GM19324 (cell line): ENCODE data around the gene MAGI3.
"Not testable (repeated sequence)": the region's sequence is repeated elsewhere in the genome, so short reads cannot be mapped to it uniquely, and the experiment has no call there.

Experiments used
- ATAC-seq: cut with Tn5 transposase; IDR thresholded peaks from one replicate; pipeline ENCODE4 v1.9.1; 2021; ENCODE audit warnings: mild to moderate bottlenecking, moderate library complexity; ENCODE audit not compliant: unreplicated experiment, low FRiP score

The MAGI3 gene

DNA sequence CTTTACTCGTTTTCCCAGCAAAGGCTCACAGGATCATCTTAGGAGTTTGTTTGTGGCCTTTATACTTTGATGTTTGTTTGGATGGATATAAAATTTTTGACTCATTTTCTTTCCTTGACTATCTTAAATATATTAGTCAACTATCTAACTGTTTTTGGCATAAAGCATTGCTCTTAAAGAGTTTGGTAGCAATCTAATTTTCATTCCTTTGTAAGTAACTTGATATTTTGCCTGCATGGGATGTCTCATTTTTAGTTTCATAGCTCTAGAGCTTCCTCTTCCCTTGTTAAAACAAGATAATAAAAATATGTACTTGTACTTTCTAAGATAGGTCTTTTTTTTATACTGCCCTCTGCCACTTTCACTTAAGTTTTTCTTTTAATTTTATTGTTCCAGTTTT is 161.9 kb downstream of the MAGI3 start:
- no peak for ATAC-seq

GRCh38 chr1:113557187-113557586 is 166.9 kb downstream of the MAGI3 start:
- ATAC-seq, result no peak

DNA sequence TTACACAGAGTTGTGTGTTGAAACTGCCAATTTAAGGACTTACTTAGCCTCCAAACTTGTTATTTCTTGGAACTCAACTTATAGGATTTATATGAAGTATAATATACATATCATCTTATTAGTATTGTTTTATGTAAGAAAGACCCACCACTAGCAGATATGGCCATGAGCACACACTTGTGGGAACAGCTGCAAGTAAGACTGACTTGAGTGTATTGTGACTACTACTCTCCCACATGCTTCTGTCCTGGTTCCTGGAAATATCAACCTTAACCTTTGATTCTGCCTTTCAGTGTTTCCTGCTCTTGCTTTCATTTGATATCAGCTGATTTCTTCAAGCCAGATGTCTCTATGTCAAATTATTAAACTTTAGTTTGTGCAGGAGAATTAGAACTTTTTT is 175.3 kb downstream of the MAGI3 start:
- ATAC-seq, result no peak

GRCh38 chr1:113567427-113567826 is 177.1 kb downstream of the MAGI3 start:
- ATAC-seq, result no peak

DNA sequence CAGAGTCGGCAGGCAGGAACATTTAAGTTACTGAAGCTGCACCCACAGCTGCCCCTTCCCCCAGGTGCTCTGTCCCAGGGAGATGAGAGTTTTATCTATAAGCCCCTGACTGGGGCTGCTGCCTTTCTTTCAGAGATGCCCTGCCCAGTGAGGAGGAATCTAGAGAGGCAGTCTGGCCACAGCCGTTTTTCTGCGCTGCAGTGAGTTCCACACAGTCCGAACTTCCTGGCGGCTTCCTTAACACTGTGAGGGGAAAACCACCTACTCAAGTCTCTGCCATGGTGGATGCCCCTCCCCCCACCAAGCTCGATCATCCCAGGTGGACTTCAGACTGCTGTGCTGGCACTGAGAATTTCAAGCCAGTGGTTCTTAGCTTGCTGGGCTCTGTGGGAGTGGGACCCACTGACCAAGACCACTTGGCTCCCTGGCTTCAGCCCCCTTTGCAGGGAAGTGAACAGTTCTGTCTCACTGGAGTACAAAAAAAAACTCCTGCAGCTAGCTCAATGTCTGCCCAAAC is 185.5 kb downstream of the MAGI3 start:
- not testable (repeated sequence) for ATAC-seq

DNA sequence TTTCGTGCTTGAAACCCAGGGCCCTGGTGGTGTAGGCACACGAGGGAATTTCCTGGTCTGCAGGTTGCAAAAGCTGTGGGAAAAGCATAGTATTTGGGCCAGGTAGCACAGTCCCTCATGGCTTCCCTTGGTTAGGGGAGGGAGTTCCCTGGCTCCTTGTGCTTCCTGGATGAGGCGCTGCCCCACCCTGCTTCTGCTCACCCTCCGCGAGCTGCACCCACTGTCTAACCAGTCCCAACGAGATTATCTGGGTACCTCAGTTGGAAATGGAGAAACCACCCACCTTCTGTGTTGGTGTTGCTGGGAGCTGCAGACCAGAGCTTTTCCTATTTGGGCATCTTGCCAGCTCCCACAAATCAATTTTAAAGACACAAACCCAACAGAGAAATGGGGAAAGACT is 186.0 kb downstream of the MAGI3 start:
- ATAC-seq, result no peak

DNA sequence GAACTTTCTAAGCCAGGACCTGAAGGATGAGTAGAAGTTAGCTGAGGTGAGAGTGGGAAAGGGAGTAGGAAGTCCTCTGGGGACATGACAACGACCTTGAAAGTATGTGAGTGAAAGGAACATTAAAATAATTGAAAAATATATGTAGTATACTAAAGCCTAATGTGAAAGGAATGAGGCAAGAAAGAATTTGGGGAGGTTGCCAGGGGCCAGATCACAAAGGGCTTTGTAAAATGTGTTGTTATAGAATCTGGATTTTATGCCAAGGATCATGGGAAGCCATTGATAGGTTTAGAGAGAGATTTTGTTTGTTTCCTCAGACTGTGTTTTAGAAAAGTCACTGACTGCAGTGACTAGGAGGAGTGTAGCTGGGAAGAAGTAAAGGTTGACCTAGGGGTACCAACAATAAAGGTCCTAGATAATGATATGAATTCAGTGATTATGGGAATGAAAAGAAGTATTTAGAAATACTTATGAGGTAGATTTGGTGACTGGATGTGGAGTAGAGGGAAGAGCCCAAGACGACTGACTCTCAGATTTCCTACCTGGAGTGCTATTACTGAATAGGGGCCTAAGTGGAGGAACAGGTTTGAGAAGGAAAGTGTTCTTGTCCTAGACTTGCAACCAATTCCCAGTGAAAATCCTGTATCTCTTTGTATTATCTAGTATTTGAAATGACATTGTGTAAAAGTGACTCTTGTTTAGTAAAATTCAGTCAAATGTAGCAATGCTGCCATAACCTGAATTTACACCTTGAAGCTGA is 189.1 kb downstream of the MAGI3 start:
- no peak for ATAC-seq

DNA sequence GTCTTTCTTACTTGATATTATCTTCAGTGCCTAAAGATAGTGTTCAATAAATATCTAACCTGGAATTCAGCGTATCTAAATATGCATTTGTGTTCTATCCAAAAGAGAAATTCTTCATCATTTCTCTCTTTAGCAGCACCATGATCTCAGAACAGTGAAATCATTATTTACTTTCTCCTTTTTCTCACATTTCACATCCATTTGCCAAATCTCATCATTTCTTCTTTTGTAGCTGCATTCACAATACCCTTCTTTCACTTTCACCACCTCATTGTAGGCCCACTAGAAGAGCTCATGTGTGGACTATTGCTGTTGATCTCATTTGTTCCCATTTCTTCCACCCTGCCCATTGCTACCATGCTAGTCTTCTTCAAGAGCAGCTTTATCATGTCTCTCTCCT is 191.0 kb downstream of the MAGI3 start:
- ATAC-seq, result no peak

DNA sequence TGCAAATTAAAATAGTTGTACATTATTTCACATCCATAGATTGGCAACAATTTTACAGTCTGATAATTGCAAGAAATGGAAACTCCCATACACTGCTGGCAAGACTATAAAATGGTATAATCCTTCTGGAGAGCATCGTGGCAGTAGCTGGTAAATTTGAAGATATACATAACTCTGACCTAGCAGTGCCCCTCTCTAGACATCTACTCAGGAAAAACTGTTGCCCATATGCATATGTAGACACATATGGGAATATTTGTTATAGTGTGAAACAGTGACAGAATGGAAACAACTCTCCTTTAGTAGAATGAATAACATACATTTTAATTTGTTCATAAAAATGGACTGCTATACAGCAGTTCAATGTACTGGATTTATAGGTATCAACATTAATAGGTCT is 191.8 kb downstream of the MAGI3 start:
- no peak for ATAC-seq

GRCh38 chr1:113587475-113587874 is 197.2 kb downstream of the MAGI3 start:
- no peak for ATAC-seq

GRCh38 chr1:113592230-113592629 is 201.9 kb downstream of the MAGI3 start:
- no peak for ATAC-seq

DNA sequence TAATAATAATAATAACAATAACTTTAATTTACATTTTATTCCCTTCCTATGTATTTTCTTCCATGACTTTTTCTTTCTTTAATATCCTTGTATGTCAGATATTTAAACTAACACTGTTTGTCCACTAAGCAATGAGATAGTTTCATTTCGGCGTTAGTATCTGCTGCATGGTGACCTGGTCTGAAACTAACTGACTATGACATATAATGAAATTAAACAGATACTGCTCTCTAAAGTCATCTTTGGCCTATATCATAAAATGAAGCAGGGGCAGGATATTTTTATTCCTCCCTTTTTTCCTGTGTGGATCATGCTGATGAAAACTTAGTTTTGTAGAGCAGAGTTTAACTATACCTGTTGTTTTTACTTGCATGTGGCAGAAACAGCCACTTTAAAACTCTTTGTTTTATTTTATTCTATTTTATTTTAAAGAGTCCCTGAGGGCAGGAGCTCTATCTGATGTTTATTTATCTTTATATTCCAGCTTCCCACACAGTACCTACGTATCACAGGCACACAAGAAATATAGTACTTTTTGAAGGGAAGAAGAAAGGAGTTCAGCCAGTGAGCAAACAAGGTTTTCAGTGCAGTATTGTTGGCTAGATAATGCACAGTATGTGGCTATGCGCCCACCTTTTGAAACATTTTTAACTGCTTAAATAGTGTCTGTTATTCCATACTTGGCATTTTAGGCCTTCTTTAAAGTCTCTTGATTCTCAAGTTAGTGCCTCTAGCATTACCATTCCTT is 203.4 kb downstream of the MAGI3 start:
- no peak for ATAC-seq

DNA sequence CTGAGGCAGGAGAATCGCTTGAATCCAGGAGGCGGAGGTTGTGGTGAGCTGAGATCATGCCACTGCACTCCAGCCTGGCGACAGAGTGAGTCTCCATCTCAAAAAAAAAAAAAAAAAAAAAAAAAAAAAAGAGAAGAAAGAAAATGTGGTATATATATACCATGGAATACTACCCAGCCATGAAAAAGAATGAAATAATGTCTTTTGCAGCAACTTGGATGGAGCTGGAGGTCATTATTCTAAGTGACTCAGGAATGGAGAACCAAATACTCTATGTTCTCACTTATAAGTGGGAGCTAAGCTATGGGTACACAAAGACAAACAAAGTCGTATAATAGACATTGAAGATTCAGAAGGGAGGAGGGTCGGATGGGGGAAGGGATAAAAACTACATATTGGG is 214.2 kb downstream of the MAGI3 start:
- ATAC-seq, result not testable (repeated sequence)

- no peak for ATAC-seq
Observed at GRCh38 chr1:113605146-113605545, 214.8 kb downstream of the MAGI3 start.

DNA sequence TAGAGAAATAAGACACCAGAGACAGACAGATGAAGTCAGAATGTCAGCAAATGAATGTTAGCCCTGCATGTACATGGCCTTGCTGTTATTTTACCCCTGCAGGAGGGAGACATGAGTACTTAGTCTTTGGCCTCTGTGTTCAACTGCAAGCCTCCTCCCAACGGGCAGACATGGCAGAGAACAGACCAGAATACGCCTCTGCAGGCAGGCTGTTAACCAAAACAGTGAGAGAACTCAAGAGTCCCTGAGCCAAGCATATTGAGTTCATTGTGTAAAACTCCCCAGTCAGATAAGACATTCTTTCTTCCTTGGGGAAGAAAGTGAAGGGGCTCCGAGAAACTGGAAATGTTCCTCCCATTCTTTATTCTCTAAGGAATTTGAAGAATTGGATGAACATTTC is 218.1 kb downstream of the MAGI3 start:
- no peak for ATAC-seq

GRCh38 chr1:113610372-113610771 is 220.1 kb downstream of the MAGI3 start:
- no peak for ATAC-seq

DNA sequence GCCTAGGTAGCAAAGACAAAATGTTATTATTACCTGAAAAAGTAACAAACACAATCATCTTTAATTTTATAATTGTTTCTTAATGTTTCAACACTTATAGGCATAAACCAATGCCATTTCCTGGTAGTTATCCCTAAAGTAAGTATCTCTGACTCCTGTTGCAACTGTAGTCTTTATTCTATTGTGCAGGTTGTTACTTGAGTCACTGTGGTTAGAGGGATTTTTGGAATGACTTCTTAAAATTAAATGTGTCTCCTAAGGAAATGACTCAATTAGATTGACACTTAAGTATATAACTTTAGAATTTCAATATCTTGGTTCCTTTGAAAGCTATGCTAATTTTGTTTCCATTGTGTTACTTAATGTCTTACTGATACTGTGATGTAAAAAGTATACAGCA is 225.1 kb downstream of the MAGI3 start:
- no peak for ATAC-seq

- ATAC-seq, result no peak
Observed at GRCh38 chr1:113616156-113616555, 225.8 kb downstream of the MAGI3 start.

DNA sequence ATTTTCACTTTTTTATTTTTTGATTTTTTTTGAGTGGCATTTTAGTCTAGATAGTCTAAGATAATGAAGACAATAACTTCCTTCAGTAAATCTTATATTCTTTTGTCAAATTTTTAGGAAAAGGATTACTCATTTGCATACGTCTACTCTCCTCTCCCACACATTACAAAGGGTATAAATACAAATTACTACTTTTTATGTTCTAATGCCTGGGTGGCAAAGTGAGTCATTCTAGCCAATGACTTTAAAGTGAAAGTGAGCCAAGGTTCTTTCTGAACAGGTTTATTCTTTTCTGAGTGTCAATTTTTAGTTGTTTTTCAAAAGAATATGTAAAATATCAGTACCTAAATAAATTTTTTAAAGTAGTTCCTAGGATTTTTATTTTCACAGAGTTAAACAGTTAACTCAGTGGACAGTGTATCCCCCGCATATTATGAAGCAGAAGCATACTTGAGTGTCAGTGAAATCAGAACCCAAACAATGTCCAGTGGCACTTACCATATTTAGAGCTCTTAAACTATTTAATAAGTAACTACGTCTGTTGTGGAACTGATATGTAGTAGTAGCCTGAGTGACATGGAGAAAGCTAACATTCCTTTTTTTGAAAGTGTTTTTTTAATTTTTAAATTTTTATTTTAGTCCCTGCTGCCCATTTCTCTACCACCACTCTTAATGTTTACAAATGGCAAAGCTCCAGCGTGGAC is 227.3 kb downstream of the MAGI3 start:
- ATAC-seq, result no peak

GRCh38 chr1:113628997-113629396 is 238.7 kb downstream of the MAGI3 start:
- ATAC-seq, result no peak
